ENCODE data around the gene TBC1D1. TPM values are rescaled to one million over a fixed set of nuclear protein-coding genes. Genes with fewer than 3 reads are reported as not detected.

Gene TBC1D1
- total RNA-seq, 2 donors from 2014 or later = 49.8 to 129 TPM

GRCh38 chr4:38040619-38041018 is 149.7 kb downstream of the TBC1D1 start:
- no peak for TF ChIP-seq POLR2AphosphoS5 (IDR thresholded peaks at IDR 0.05)
- no peak for TF ChIP-seq POLR2A (IDR thresholded peaks at IDR 0.05)
- Histone ChIP-seq H3K4me1 (replicated peaks) (no peaks in the 10 kb centered on the region), H3K4me3 (no peak overlapping the region), H3K36me3 (no peaks in the 10 kb centered on the region), H3K27me3 (replicated peaks; ENCODE audit: insufficient read depth) (no peaks in the 10 kb centered on the region), H3K9me3 (no peaks in the 10 kb centered on the region), H3K27ac (no peak overlapping the region)
- no peak for DNase-seq (ENCODE audit: low spot score)
- 82% methylated on average over 7 of the region's 7 CpGs for WGBS
- intact Hi-C loops (cut with DNase I) = no loop called here

DNA sequence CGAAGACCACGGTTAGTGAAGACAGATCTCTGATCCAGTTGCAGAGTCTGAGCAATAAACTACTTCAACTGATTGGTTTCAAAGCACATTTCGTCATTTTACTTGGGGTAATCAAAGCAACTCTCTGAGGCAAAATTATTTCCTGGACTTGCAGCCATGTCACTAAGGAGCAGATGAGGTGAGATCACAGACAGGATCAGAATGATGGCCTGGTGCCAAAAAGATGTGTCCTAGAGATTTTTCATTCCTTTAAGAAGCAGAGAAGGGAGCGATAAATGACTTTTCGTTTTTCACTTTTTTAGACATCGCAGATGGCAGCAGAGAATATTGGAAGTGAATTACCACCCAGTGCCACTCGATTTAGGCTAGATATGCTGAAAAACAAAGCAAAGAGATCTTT is 153.2 kb downstream of the TBC1D1 start:
- Histone ChIP-seq H3K27me3 (replicated peaks; ENCODE audit: insufficient read depth) (no peaks in the 10 kb centered on the region), H3K36me3 (no peaks in the 10 kb centered on the region), H3K4me1 (replicated peaks) (no peaks in the 10 kb centered on the region), H3K27ac (no peak overlapping the region), H3K9me3 (no peaks in the 10 kb centered on the region), H3K4me3 (no peak overlapping the region)
- WGBS = 85% methylated on average over 7 of the region's 7 CpGs
- intact Hi-C loops (cut with DNase I) = no loop called here
- no peak for DNase-seq (ENCODE audit: low spot score)
- TF ChIP-seq CTCF (IDR thresholded peaks at IDR 0.05) (no peak), POLR2A (IDR thresholded peaks at IDR 0.05) (no peak), POLR2AphosphoS5 (IDR thresholded peaks at IDR 0.05) (no peak)

DNA sequence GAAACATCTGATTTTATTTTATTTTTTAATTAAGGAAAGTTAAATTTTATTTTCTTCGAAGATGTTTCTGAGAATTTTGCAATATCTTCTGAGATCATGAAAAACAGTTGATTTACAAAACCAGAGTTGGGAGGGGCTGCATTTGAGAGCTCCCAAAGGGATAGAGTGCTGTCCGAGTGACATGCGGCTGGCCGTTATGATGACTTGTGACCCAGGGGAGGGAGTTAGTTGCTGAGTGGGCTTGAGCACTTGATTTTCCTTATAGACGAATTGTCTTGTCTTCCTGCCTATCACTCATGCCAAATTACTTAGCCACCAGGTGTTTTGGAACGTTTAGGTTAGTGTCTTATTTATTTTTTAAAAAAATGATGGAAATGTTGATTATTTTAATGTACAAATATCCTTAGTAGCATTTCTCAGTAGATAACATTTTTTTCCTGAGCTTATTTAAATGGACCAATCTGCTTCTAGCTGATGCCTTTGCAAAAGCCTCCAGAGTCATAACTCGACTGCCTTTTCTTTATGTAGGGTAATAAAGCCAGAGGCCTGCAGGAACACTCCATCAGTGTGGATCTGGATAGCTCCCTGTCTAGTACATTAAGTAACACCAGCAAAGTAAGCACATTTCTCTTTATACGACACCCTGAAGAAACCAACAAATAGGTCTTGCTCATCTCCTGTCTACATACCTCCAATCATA is 154.6 kb downstream of the TBC1D1 start:
- intact Hi-C loops (cut with DNase I) = no loop called here
- 80% methylated on average over 8 of the region's 8 CpGs for WGBS
- H3K9me3 ChIP-seq = no peaks in the 10 kb centered on the region
- no peak overlapping the region for H3K27ac ChIP-seq
- no peak for DNase-seq (ENCODE audit: low spot score)
- no peaks in the 10 kb centered on the region for H3K36me3 ChIP-seq
- H3K4me3 ChIP-seq = no peak overlapping the region
- H3K27me3 ChIP-seq (replicated peaks; ENCODE audit: insufficient read depth) = no peaks in the 10 kb centered on the region
- TF ChIP-seq POLR2AphosphoS5 (IDR thresholded peaks at IDR 0.05) = no peak
- no peak for TF ChIP-seq POLR2A (IDR thresholded peaks at IDR 0.05)
- TF ChIP-seq CTCF (IDR thresholded peaks at IDR 0.05) = no peak
- no peaks in the 10 kb centered on the region for H3K4me1 ChIP-seq (replicated peaks)

- H3K27ac ChIP-seq = no peak overlapping the region
- WGBS = 81% methylated on average over 5 of the region's 5 CpGs
- H3K36me3 ChIP-seq = no peaks in the 10 kb centered on the region
- H3K4me3 ChIP-seq = no peak overlapping the region
- TF ChIP-seq CTCF (IDR thresholded peaks at IDR 0.05) = no peak
- TF ChIP-seq POLR2AphosphoS5 (IDR thresholded peaks at IDR 0.05) = no peak
- no peak for TF ChIP-seq POLR2A (IDR thresholded peaks at IDR 0.05)
- intact Hi-C loops (cut with DNase I) = no loop called here
- DNase-seq (ENCODE audit: low spot score) = no peak
- no peaks in the 10 kb centered on the region for H3K4me1 ChIP-seq (replicated peaks)
- no peaks in the 10 kb centered on the region for H3K9me3 ChIP-seq
- H3K27me3 ChIP-seq (replicated peaks; ENCODE audit: insufficient read depth) = no peaks in the 10 kb centered on the region
Measured at GRCh38 chr4:38046727-38047489, 156.0 kb downstream of the TBC1D1 start.

DNA sequence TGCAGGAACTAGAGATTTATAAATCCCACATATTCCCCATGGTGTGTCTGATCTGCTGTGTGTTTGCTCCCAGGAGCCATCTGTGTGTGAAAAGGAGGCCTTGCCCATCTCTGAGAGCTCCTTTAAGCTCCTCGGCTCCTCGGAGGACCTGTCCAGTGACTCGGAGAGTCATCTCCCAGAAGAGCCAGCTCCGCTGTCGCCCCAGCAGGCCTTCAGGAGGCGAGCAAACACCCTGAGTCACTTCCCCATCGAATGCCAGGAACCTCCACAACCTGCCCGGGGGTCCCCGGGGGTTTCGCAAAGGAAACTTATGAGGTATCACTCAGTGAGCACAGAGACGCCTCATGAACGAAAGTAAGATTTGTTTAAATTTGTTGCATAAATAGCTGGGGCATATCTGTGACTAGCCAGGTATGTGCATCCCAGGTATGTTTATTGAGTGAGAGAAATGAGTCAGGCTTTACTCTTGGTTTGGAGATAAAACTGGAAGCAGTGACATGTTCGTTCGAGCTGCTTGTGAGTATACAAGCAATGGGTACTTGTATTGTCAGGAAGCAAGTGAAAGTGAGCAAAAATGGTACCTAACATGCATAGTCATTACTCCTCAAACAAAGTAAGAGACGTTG is 158.8 kb downstream of the TBC1D1 start:
- Histone ChIP-seq H3K36me3 (no peaks in the 10 kb centered on the region), H3K4me3 (no peak overlapping the region), H3K4me1 (replicated peaks) (no peaks in the 10 kb centered on the region), H3K27ac (no peak overlapping the region), H3K9me3 (no peaks in the 10 kb centered on the region), H3K27me3 (replicated peaks; ENCODE audit: insufficient read depth) (no peaks in the 10 kb centered on the region)
- intact Hi-C loops (cut with DNase I) = no loop called here
- TF ChIP-seq POLR2A (IDR thresholded peaks at IDR 0.05) = no peak
- no peak for TF ChIP-seq CTCF (IDR thresholded peaks at IDR 0.05)
- TF ChIP-seq POLR2AphosphoS5 (IDR thresholded peaks at IDR 0.05) = no peak
- whole genome bisulfite sequencing = 88% methylated on average over 15 of the region's 15 CpGs
- DNase-seq (ENCODE audit: low spot score) = no peak

All from prostate gland (tissue), 2 donors.